ENCODE measurements around the gene HMG20B.

GRCh38 chr19:3547301-3547731 lies 25.4 kb upstream of the HMG20B start:
- peak; percentile 61 for TF ChIP-seq CTCF (IDR thresholded peaks at IDR 0.05)
- no peak for TF ChIP-seq SIN3A (IDR thresholded peaks at IDR 0.05; ENCODE audit: borderline replicate concordance, low read depth, low read length)
- no peak for TF ChIP-seq RXRA (IDR thresholded peaks at IDR 0.05; ENCODE audit: borderline replicate concordance, low read depth)
- no peak for TF ChIP-seq POLR2AphosphoS5 (IDR thresholded peaks at IDR 0.05; ENCODE audit: low read depth, low read length)
- no peak for TF ChIP-seq RFX5 (IDR thresholded peaks at IDR 0.05; ENCODE audit: low read length)
- no peak for TF ChIP-seq EP300 (IDR thresholded peaks at IDR 0.05; ENCODE audit: borderline replicate concordance in 1 of 2, low read depth in 1 of 2, low read length in 1 of 2)
- no peak for TF ChIP-seq YY1 (IDR thresholded peaks at IDR 0.05; ENCODE audit: low read depth)
- no peak for TF ChIP-seq MXI1 (IDR thresholded peaks at IDR 0.05; ENCODE audit: low read depth, low read length)
- TF ChIP-seq TAF1 (IDR thresholded peaks at IDR 0.05; ENCODE audit: borderline replicate concordance, low read depth, low read length) = no peak
- no peak for TF ChIP-seq FOXJ3 (CRISPR knock-in tag; IDR thresholded peaks at IDR 0.05)
- TF ChIP-seq CHD2 (IDR thresholded peaks at IDR 0.05; ENCODE audit: low read length, partially characterized antibody) = no peak
